MCF 10A (cell line): ENCODE data around the gene CST7. TPM values are rescaled to one million over a fixed set of nuclear protein-coding genes. Genes with fewer than 3 reads are reported as not detected.
"Not testable (repeated sequence)": the region's sequence is repeated elsewhere in the genome, so short reads cannot be mapped to it uniquely, and the experiment has no call there.

Source experiments
- BruUV-seq: library from RNA; stranded (reverse); fragments of 400-500 nt; replicated peaks from 2 replicates; lab custom pipeline; 2021; lab: Mats Ljungman, UMichigan
- CTCF ChIA-PET: fragments of 300-600 bp; sonication (Branson Sonifier 250); formaldehyde crosslinking; extraction: SDS; loops from one replicate; lab custom pipeline; 2021; ENCODE audit warnings: antibody characterized with exemption, inconsistent platforms; lab: Yijun Ruan, JAX
- POLR2A ChIA-PET: fragments of 300-600, 350-650 bp; sonication (Branson Sonifier 250); formaldehyde crosslinking; extraction: SDS; loops from one replicate; lab custom pipeline; 2020; ENCODE audit warnings: antibody characterized with exemption, inconsistent platforms; lab: Yijun Ruan, JAX
- DNase-seq: peaks from one replicate; pipeline ENCODE4 v3.0.0-alpha.2; 2018; ENCODE audit not compliant: unreplicated experiment
- H3K27ac Mint-ChIP-seq: one replicate; pipeline ENCODE4 v1.8.0; 2022; ENCODE audit warnings: mild to moderate bottlenecking, low read depth, mixed read lengths; ENCODE audit not compliant: unreplicated experiment
- H3K27me3 Mint-ChIP-seq: one replicate; pipeline ENCODE4 v1.8.0; 2022; ENCODE audit warnings: mixed read lengths; ENCODE audit not compliant: insufficient read depth, unreplicated experiment
- H3K36me3 Mint-ChIP-seq: one replicate; pipeline ENCODE4 v1.8.0; 2022; ENCODE audit warnings: mild to moderate bottlenecking, moderate library complexity, mixed read lengths; ENCODE audit not compliant: insufficient read depth, unreplicated experiment
- H3K4me1 Mint-ChIP-seq: one replicate; pipeline ENCODE4 v1.8.0; 2022; ENCODE audit warnings: mixed read lengths; ENCODE audit not compliant: insufficient read depth, unreplicated experiment
- H3K4me3 Mint-ChIP-seq: one replicate; pipeline ENCODE4 v1.8.0; 2022; ENCODE audit warnings: mild to moderate bottlenecking, moderate library complexity, mixed read lengths; ENCODE audit not compliant: unreplicated experiment
- H3K9me3 Mint-ChIP-seq: one replicate; pipeline ENCODE4 v1.8.0; 2022; ENCODE audit warnings: mixed read lengths; ENCODE audit not compliant: unreplicated experiment
- intact Hi-C: fragments of 100-400 bp; cut with micrococcal nuclease; formaldehyde crosslinking; loops from 2 replicates; pipeline ENCODE4 v1.14.1; 2022
- total RNA-seq: library from RNA; stranded (reverse); gene quantifications from 2 replicates; pipeline ENCODE4 v1.2.3, GENCODE V29; 2022
- TF ChIP-seq, protein P1 (sequence below): fragments of 200-600 bp; IDR thresholded peaks from one replicate; pipeline ENCODE4 v1.8.0; 2022; ENCODE audit warnings: antibody characterized with exemption, mild to moderate bottlenecking; ENCODE audit not compliant: unreplicated experiment

CST7 gene
- total RNA-seq, 1 experiment from 2014 or later = not detected

DNA sequence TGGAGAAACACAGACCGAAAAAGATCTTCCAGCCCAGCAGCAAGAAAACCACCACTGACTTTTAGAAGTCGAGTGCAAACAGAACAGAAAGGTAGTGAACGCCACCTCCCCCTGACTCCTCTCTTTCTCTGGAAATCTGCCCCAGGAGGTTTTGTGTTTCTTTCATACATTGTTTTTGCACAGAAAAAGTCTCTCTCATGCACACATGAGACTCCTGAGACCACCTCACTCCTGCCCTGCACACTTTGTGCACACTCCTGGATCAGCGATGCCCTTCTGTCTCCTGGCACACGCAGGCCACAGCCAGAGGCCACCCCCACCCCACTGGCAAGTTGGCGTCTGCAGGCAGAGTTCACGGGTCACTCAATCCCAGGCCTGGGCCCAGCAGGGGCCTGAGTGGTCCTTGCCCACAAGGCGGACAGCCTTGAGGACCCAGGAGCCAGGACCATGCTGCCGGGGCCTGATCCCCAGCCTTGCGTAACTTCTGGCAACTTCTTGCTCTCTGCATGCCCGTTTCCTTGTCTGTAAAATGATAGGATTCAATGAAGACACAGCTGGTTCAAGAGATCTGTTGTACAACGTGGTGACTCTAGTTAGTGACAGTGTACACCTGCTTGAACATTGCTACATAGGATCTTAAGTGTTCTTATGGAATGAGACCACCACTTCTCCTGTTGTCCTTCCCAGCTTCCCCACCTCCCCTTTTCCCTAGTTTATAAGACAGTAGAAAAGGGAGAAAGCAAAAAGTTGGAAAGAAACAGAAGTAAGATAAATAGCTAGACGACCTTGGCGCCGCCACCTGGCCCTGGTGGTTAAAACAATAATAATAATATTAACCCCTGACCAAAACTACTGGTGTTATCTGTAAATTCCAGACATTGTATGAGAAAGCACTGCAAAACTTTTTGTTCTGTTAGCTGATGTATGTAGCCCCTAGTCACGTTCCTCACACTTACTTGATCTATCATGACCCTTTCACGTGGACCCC is 30.2 kb upstream of the CST7 start:
- ChIA-PET CTCF (interaction anchor here (0.6 to 7.8 kb wide), 21 partner anchors 8 to 1348 kb away, joined by 3 to 61 read pairs (median 3); no protein-coding TSS in a partner anchor), POLR2A (no interaction called here)
- H3K4me1 Mint-ChIP-seq = no peaks in the 10 kb centered on the region
- H3K27ac Mint-ChIP-seq = no peak overlapping the region
- TF ChIP-seq, protein P1, sequence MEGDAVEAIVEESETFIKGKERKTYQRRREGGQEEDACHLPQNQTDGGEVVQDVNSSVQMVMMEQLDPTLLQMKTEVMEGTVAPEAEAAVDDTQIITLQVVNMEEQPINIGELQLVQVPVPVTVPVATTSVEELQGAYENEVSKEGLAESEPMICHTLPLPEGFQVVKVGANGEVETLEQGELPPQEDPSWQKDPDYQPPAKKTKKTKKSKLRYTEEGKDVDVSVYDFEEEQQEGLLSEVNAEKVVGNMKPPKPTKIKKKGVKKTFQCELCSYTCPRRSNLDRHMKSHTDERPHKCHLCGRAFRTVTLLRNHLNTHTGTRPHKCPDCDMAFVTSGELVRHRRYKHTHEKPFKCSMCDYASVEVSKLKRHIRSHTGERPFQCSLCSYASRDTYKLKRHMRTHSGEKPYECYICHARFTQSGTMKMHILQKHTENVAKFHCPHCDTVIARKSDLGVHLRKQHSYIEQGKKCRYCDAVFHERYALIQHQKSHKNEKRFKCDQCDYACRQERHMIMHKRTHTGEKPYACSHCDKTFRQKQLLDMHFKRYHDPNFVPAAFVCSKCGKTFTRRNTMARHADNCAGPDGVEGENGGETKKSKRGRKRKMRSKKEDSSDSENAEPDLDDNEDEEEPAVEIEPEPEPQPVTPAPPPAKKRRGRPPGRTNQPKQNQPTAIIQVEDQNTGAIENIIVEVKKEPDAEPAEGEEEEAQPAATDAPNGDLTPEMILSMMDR = no peak
- no TSS peak for BruUV-seq
- H3K4me3 Mint-ChIP-seq = no peak overlapping the region
- no peaks in the 10 kb centered on the region for H3K27me3 Mint-ChIP-seq
- intact Hi-C loops = loop anchor here (1.0 to 5.0 kb wide), 2 partner anchors 922 to 1251 kb away; no protein-coding TSS in a partner anchor
- H3K9me3 Mint-ChIP-seq = no peaks in the 10 kb centered on the region
- H3K36me3 Mint-ChIP-seq = no peaks in the 10 kb centered on the region
- DNase-seq = no peak

DNA sequence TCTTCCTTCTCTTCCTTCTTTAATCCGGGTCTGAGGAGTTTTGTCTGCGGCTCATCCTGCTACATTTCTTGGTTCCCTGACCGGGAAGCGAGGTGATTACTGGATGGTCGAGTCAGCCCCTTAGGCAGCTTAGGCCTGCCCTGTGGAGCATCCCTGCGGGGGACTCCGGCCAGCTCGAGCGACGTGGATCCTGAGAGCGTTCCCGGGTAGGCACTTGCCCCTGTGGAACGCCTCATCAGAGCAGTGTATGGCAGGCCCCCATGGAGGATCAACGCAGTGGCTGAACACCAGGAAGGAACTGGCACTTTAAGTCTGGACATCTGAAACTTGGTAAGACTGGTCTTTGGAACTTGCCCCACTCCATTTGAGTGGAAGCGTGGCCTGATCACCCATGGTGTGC is 29.4 kb upstream of the CST7 start:
- H3K27me3 Mint-ChIP-seq, H3K9me3 Mint-ChIP-seq, DNase-seq, H3K4me3 Mint-ChIP-seq, H3K4me1 Mint-ChIP-seq, POLR2A ChIA-PET, BruUV-seq, H3K27ac Mint-ChIP-seq, H3K36me3 Mint-ChIP-seq: not testable (repeated sequence)
- CTCF ChIA-PET = interaction anchor here (0.6 to 7.8 kb wide), 11 partner anchors 9 to 1957 kb away, joined by 3 to 61 read pairs (median 3); no protein-coding TSS in a partner anchor
- intact Hi-C loops = loop anchor here (5.0 kb wide), 1 partner anchor 922 kb away; no protein-coding TSS in a partner anchor

DNA sequence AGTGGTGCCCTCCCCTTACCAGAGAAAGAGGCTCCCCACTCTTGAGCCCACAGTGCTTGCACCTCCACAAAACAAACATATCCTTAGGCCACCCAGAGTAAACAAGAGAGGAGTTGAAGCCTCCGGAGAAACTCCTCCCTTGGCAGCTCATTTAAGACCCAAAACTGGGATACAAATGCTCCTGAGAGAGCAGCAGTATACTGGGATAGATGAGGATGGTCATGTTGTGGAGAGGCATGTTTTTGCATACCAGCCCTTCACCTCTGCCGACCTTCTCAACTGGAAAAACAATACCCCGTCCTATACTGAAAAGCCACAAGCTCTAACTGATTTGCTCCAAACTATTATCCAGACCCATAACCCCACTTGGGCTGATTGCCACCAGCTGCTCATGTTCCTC is 28.4 kb upstream of the CST7 start:
- POLR2A ChIA-PET, H3K9me3 Mint-ChIP-seq, H3K36me3 Mint-ChIP-seq, DNase-seq, H3K4me1 Mint-ChIP-seq, H3K4me3 Mint-ChIP-seq, H3K27ac Mint-ChIP-seq, BruUV-seq, intact Hi-C loops: not testable (repeated sequence)
- H3K27me3 Mint-ChIP-seq = peaks cover 11% of the 10 kb centered on the region
- CTCF ChIA-PET = interaction anchor here (0.6 to 7.8 kb wide), 3 partner anchors 10 to 482 kb away, joined by 3 to 61 read pairs (median 3); no protein-coding TSS in a partner anchor

DNA sequence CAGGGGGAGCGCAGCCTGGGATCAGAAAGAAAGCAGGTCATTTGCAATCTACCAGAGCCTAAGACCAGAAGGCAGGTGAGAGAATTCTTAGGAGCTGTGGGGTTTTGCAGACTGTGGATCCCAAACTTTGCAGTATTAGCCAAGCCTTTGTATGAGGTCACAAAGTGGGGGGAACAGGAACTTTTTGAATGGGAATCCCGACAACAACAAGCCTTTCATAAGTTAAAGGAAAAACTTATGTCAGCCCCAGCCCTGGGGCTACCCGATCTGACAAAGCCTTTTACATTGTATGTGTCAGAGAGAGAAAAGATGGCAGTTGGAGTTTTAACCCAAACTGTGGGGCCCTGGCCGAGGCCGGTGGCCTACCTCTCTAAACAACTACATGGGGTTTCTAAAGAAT is 19.8 kb upstream of the CST7 start:
- BruUV-seq, H3K9me3 Mint-ChIP-seq, POLR2A ChIA-PET, H3K36me3 Mint-ChIP-seq, H3K27ac Mint-ChIP-seq, DNase-seq, intact Hi-C loops, H3K4me3 Mint-ChIP-seq: not testable (repeated sequence)
- Mint-ChIP-seq H3K4me1 (peaks cover 15% of the 10 kb centered on the region), H3K27me3 (peaks cover 11% of the 10 kb centered on the region)
- CTCF ChIA-PET = interaction anchor here (0.6 to 4.7 kb wide), 5 partner anchors 11 to 770 kb away, joined by 3 to 61 read pairs (median 5); no protein-coding TSS in a partner anchor

DNA sequence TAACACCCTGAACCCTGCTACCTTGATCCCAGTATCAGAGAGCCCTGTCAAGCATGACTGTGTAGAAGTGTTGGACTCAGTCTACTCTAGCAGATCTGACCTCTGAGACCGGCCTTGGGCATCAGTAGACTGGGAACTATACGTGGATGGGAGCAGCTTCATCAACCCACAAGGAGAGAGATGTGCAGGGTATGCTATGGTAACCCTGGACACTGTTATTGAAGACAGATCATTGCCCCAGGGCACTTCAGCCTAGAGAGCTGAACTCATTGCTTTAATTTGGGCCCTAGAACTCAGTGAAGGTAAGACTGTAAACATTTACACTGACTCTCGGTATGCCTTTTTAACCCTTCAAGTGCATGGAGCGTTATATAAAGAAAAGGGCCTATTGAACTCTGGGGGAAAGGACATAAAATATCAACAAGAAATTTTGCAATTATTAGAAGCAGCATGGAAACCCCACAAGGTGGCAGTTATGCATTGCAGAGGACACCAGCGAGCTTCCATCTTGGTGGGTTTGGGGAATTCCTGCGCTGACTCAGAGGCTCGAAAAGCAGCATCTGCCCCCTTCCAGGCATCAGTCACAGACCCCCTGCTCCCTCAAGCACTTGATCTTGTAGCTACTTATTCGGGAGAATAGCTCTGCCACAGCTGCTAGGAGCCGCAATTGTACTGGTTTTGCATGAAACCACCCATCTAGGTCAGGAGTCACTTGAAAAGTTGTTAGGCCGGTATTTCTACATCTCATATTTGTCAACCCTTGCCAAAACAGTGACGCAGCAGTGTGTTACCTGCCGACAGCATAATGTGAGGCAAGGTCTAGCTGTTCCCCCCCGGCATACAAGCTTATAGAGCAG is 19.0 kb upstream of the CST7 start:
- CTCF ChIA-PET = interaction anchor here (0.5 to 4.7 kb wide), 42 partner anchors 10 to 1261 kb away, joined by 3 to 61 read pairs (median 4); partner anchors contain the start of gene CST7
- H3K9me3 Mint-ChIP-seq, H3K27ac Mint-ChIP-seq, BruUV-seq, H3K27me3 Mint-ChIP-seq, H3K4me3 Mint-ChIP-seq, H3K36me3 Mint-ChIP-seq, intact Hi-C loops: not testable (repeated sequence)
- peak; percentile 63 for DNase-seq
- H3K4me1 Mint-ChIP-seq = peaks cover 15% of the 10 kb centered on the region
- POLR2A ChIA-PET = interaction anchor here (0.6 kb wide), 1 partner anchor 1216 kb away, joined by 4 read pairs; no protein-coding TSS in a partner anchor
